GM19438 (cell line): ENCODE data around the gene ADM5.

Experiments
- ATAC-seq: cut with Tn5 transposase; IDR thresholded peaks from one replicate; pipeline ENCODE4 v1.9.1; 2021; ENCODE audit warnings: low read depth; ENCODE audit not compliant: unreplicated experiment

The ADM5 gene

DNA sequence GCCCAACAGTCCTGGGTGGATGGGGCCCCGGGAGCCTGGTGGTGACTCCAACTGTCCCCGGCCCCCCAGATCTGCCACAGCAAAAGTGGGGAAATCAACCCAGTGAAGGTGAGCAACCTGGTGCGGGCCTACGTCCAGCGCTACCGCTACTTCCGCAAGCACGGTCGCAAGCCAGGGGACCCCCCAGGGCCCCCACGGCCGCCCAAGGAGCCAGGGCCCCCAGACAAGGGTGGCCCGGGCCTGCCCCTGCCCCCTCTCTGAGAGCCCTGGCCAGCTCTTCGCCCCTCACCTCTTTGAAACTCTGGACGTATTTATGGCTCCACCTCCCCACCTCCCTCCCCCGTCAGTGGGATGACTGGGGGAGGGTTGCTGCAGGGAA lies 31.3 kb upstream of the ADM5 start:
- ATAC-seq, result no peak

GRCh38 chr19:49658566-49659442 lies 30.6 kb upstream of the ADM5 start:
- no peak for ATAC-seq

- ATAC-seq, result no peak
These were observed 28.9 kb upstream of the ADM5 start for GRCh38 chr19:49660338-49660961.

- ATAC-seq, result no peak
These were observed 27.4 kb upstream of the ADM5 start for GRCh38 chr19:49662011-49662410.

GRCh38 chr19:49663224-49663623 lies 26.2 kb upstream of the ADM5 start:
- ATAC-seq, result no peak

- peak; percentile 43 for ATAC-seq
These were observed 25.0 kb upstream of the ADM5 start for GRCh38 chr19:49664171-49665035.

DNA sequence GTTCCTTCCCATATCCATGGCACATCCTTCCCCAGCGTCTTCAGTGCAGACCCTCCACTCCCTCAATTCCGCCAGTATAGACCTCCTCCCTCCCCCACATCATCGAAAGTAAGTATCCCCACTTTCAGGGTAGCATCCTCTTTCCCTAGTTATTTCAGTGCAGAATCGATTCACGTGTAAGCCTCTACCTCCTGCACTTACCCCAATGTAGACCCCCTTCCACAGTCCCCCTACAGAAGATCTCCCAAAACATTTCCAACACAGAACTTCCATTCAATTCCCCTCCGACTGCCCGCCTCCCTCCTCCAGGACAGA lies 24.4 kb upstream of the ADM5 start:
- ATAC-seq, result no peak

GRCh38 chr19:49665351-49666119 lies 23.9 kb upstream of the ADM5 start, which contains the start of the genes BCL2L12 and IRF3:
BCL2L12 (plus strand) TSS chr19:49665933; CDS start chr19:49666693, 760 bp downstream.
IRF3 (minus strand) TSS chr19:49665857; CDS start chr19:49664838, 1,019 bp downstream.
- ATAC-seq, result peak; percentile 72

DNA sequence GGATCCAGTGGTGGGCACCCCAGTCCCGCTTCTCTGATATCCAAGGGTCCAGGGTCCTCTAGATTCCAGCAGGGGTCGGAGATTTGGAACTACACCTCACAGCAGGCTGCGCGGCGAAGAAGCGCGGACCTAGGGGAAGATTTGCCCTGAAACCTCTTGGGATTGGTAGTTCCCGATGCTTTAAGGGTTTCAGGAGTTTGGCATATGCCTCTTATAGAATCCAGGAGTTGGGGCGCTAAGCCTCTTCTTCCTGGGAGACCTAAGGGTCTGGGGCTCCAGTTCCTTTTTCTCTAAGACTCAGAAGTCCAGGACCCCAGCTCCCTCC lies 23.3 kb upstream of the ADM5 start:
- no peak for ATAC-seq

- no peak for ATAC-seq
These were observed 21.9 kb upstream of the ADM5 start for GRCh38 chr19:49667473-49667872.

GRCh38 chr19:49669516-49669915 lies 19.9 kb upstream of the ADM5 start:
- ATAC-seq, result no peak

- no peak for ATAC-seq
These were observed 17.1 kb upstream of the ADM5 start for GRCh38 chr19:49672131-49672919.

DNA sequence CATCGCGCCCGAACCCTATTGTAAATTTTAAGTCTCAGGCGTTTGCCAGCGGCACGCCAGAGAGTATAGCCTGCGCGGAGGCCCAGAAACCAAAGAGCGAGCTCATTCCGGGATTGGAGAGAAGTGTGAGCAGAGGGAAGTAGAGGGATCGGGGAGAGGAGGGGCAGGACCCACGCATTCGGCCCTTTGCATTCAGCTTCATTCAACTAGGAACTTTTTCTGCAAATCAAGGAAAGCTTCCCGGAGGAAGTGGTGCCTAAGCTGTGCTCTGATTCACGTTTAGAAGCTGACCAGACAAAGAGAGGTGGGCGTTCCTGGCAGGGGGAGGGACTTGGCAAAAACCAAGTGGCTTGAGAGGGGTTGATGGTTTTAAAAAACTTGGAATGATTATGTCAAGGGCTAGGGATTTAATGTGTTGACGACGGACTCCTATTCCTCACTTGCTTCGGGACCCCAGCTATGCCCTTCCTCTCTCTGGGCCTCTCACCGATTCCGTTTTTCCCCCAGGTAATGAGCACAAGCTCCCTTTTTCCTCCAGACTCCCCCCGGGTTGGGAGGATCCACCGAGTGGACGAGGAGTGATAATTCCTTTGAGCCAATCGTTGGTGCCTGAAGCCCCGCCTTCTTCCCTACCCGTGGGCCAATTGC lies 13.1 kb upstream of the ADM5 start:
- no peak for ATAC-seq

- ATAC-seq, result peak; percentile 52
These were observed 12.6 kb upstream of the ADM5 start for GRCh38 chr19:49676784-49677230.

GRCh38 chr19:49677231-49677900 lies 12.0 kb upstream of the ADM5 start, which contains the start of gene PRMT1:
PRMT1 (plus strand) TSS chr19:49677271; CDS start chr19:49677281, 10 bp downstream.
- no peak for ATAC-seq

DNA sequence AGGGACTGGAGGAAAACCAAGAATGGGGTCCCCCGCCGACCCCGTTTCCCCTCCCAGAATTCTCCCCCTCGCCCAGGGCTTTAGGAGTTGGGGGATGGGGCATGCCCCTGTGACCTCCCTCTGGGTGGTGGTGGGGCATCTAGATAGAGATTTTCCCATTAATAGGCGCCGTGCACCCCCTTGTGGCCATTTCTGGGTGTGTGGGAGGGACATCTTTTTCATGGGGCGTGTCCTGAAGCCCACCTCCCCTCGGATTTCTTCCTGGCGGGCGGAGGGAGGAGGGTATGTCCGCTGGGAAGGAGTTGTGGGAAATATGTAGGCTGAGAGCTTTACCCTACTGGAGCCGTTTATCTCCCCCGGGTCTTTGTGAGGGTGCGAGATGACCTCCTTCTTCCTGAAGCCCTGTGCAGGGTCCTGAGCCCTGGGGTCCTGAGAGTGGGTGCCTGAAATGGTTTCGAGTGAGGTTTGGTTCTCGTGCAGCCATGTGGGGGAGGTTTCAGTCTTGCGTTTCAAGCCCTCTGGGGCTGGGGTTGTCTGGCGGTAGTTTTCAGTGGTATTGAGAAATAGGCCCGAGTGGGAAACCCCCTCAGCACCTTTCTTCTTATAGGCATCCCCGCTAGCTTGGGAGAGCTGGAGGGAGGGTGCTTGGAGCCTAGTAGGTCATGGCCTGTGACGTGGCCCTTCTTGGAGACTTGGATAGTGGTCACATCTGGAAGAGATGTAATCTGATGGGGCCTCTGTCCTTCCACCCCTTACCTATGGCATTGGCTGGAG lies 11.3 kb upstream of the ADM5 start:
- no peak for ATAC-seq

GRCh38 chr19:49678985-49679770 lies 10.2 kb upstream of the ADM5 start:
- no peak for ATAC-seq
